GM06990 (cell line): Measurements from ENCODE around the gene IGF1R.

Experiments used
- DNase-seq: peaks from one replicate; pipeline ENCODE4 v3.0.0-alpha.2; 2011; ENCODE audit not compliant: insufficient read length; ENCODE audit errors: extremely low read depth
- H3K27me3 ChIP-seq: replicated peaks from 2 replicates; pipeline ENCODE4 v1.6.0; 2011; ENCODE audit warnings: low read length; ENCODE audit not compliant: control insufficient read depth, insufficient read depth
- H3K36me3 ChIP-seq: 2 replicates; pipeline ENCODE4 v1.5.1; 2011; ENCODE audit warnings: low read length; ENCODE audit not compliant: control insufficient read depth, insufficient read depth
- H3K4me3 ChIP-seq: replicated peaks from 2 replicates; pipeline ENCODE4 v1.5.1; 2011; ENCODE audit warnings: low read depth, mild to moderate bottlenecking, control low read depth, low read length
- CTCF ChIP-seq: IDR thresholded peaks from 2 replicates; pipeline ENCODE4 v1.5.1; 2011; ENCODE audit warnings: low read length, control low read depth, mild to moderate bottlenecking, inconsistent platforms; ENCODE audit not compliant: insufficient read depth, poor library complexity, severe bottlenecking

IGF1R gene

GRCh38 chr15:98620020-98620419 is 28.3 kb upstream of the IGF1R start:
- Histone ChIP-seq H3K4me3 (no peak overlapping the region), H3K27me3 (no peaks in the 10 kb centered on the region), H3K36me3 (no peaks in the 10 kb centered on the region)
- no peak for TF ChIP-seq CTCF
- no peak for DNase-seq

- Histone ChIP-seq H3K36me3 (no peaks in the 10 kb centered on the region), H3K4me3 (no peak overlapping the region), H3K27me3 (no peaks in the 10 kb centered on the region)
- DNase-seq: no peak
- TF ChIP-seq CTCF: no peak
Measured at GRCh38 chr15:98621021-98621420, 27.3 kb upstream of the IGF1R start.

- Histone ChIP-seq H3K4me3 (no peak overlapping the region), H3K27me3 (no peaks in the 10 kb centered on the region), H3K36me3 (no peaks in the 10 kb centered on the region)
- TF ChIP-seq CTCF: no peak
- no peak for DNase-seq
Measured at GRCh38 chr15:98625614-98626013, 22.7 kb upstream of the IGF1R start.

- no peak for DNase-seq
- H3K36me3 ChIP-seq: no peaks in the 10 kb centered on the region
- H3K27me3 ChIP-seq: no peaks in the 10 kb centered on the region
- no peak overlapping the region for H3K4me3 ChIP-seq
- no peak for TF ChIP-seq CTCF
Measured at GRCh38 chr15:98626153-98626552, 22.2 kb upstream of the IGF1R start.

GRCh38 chr15:98628216-98628615 is 20.1 kb upstream of the IGF1R start:
- no peaks in the 10 kb centered on the region for H3K36me3 ChIP-seq
- no peak for TF ChIP-seq CTCF
- H3K4me3 ChIP-seq: no peak overlapping the region
- DNase-seq: no peak
- H3K27me3 ChIP-seq: no peaks in the 10 kb centered on the region

- Histone ChIP-seq H3K4me3 (no peak overlapping the region), H3K27me3 (no peaks in the 10 kb centered on the region), H3K36me3 (no peaks in the 10 kb centered on the region)
- DNase-seq: no peak
- no peak for TF ChIP-seq CTCF
Measured at GRCh38 chr15:98635848-98636247, 12.5 kb upstream of the IGF1R start.
